ENCODE measurements around the gene SEMA4B. TPM values are rescaled to one million over a fixed set of nuclear protein-coding genes. Genes with fewer than 3 reads are reported as not detected.

Gene SEMA4B
- total and polyA plus RNA-seq, 2 of the 8 experiments (the other 6 are each of a cell fraction or from before 2014, with no cell fraction given) = 42.7 to 43.0 TPM

DNA sequence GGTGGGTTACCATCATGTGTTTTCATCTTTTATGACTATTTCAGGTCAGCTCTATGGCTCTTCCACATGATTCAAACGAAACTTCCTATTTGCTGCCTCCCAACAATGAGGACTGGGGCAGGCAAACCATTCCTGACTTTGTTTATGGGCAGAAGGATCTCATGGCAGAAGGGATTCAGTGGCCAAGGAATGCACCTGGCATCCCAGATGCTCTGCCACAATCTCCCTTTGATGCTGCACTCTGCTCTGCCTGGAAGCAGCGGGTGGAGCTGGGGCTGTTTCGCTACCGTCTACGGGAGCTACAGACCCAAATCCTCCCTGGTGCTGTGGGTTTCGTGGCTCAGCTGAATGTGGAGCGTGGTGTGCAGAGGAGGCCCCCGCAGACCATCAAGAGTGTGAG, 39.7 kb downstream of the SEMA4B start (continued):
- TF ChIP-seq, protein P1, sequence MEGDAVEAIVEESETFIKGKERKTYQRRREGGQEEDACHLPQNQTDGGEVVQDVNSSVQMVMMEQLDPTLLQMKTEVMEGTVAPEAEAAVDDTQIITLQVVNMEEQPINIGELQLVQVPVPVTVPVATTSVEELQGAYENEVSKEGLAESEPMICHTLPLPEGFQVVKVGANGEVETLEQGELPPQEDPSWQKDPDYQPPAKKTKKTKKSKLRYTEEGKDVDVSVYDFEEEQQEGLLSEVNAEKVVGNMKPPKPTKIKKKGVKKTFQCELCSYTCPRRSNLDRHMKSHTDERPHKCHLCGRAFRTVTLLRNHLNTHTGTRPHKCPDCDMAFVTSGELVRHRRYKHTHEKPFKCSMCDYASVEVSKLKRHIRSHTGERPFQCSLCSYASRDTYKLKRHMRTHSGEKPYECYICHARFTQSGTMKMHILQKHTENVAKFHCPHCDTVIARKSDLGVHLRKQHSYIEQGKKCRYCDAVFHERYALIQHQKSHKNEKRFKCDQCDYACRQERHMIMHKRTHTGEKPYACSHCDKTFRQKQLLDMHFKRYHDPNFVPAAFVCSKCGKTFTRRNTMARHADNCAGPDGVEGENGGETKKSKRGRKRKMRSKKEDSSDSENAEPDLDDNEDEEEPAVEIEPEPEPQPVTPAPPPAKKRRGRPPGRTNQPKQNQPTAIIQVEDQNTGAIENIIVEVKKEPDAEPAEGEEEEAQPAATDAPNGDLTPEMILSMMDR (IDR thresholded peaks at IDR 0.05; ENCODE audit: control extremely low read depth in 1 of 3, insufficient read depth in 1 of 3, low read depth in 1 of 3, low read length in 3 of 3) = no peak
- TF ChIP-seq CTBP2 (IDR thresholded peaks at IDR 0.05; ENCODE audit: borderline replicate concordance, insufficient read depth, insufficient read length, low read length) (no peak), SP1 (IDR thresholded peaks at IDR 0.05; ENCODE audit: low read depth, low read length) (no peak), JUN (IDR thresholded peaks at IDR 0.05; ENCODE audit: low read depth, low read length) (no peak), RNF2 (IDR thresholded peaks at IDR 0.05; ENCODE audit: borderline replicate concordance, low read depth, low read length, missing control alignments, poor library complexity, severe bottlenecking) (no peak), ASH2L (IDR thresholded peaks at IDR 0.05; ENCODE audit: low read length) (no peak), HDAC2 (IDR thresholded peaks at IDR 0.05; ENCODE audit: borderline replicate concordance in 1 of 2, low read depth in 2 of 2, low read length in 2 of 2) (no peak)
